Cardiac muscle cell (in vitro differentiated cells and primary cell): ENCODE results near the gene ALG12. TPM values are rescaled to one million over a fixed set of nuclear protein-coding genes. Genes with fewer than 3 reads are reported as not detected.

ENCODE experiments used
- DNase-seq, 2 donors: peaks; one replicate each; pipeline versions ENCODE4 v3.0.0 to v3.0.0-alpha.2; 2010 to 2017; ENCODE audit warnings: low read depth in 1 of 2, low spot score in 1 of 2
- H3K27ac ChIP-seq: fragments of 200-600 bp; sonication (generic); 2 replicates; pipeline ENCODE4 v1.5.1; 2016
- H3K27me3 ChIP-seq: fragments of 200-600 bp; sonication (generic); 2 replicates; pipeline ENCODE4 v1.6.0; 2016; ENCODE audit warnings: control low read depth
- H3K36me3 ChIP-seq: fragments of 200-600 bp; sonication (generic); 2 replicates; pipeline ENCODE4 v1.5.1; 2016; ENCODE audit warnings: control low read depth
- H3K4me1 ChIP-seq: fragments of 200-600 bp; sonication (generic); 2 replicates; pipeline ENCODE4 v1.8.1; 2017; ENCODE audit warnings: low read depth, mild to moderate bottlenecking, mixed run types
- H3K4me3 ChIP-seq: fragments of 200-600 bp; sonication (generic); 2 replicates; pipeline ENCODE4 v1.5.1; 2016; ENCODE audit warnings: mild to moderate bottlenecking
- H3K9me3 ChIP-seq: fragments of 200-600 bp; sonication (generic); 2 replicates; pipeline ENCODE4 v1.5.1; 2017; ENCODE audit warnings: low read depth, mild to moderate bottlenecking, control low read depth
- polyA plus RNA-seq: library from polyadenylated mRNA; unstranded; fragments of >200 nt; fragmentation: Nextera tagmentation; extraction: Ambion mirVana; gene quantifications from 2 replicates; pipeline ENCODE4 v1.2.1, GENCODE V29; 2016
- total RNA-seq: library from RNA; depleted of rRNA; stranded (reverse); fragments of >200 nt; gene quantifications from 2 replicates; pipeline ENCODE4 v1.2.3, GENCODE V29; 2016
- TF ChIP-seq, protein P1 (sequence below): IDR thresholded peaks from 2 replicates; pipeline ENCODE4 v1.5.1; 2012; ENCODE audit warnings: low read depth, mild to moderate bottlenecking, low read length

Gene ALG12
- total and polyA plus RNA-seq, 2 experiments from 2014 or later: 10.5 to 38.0 TPM

DNA sequence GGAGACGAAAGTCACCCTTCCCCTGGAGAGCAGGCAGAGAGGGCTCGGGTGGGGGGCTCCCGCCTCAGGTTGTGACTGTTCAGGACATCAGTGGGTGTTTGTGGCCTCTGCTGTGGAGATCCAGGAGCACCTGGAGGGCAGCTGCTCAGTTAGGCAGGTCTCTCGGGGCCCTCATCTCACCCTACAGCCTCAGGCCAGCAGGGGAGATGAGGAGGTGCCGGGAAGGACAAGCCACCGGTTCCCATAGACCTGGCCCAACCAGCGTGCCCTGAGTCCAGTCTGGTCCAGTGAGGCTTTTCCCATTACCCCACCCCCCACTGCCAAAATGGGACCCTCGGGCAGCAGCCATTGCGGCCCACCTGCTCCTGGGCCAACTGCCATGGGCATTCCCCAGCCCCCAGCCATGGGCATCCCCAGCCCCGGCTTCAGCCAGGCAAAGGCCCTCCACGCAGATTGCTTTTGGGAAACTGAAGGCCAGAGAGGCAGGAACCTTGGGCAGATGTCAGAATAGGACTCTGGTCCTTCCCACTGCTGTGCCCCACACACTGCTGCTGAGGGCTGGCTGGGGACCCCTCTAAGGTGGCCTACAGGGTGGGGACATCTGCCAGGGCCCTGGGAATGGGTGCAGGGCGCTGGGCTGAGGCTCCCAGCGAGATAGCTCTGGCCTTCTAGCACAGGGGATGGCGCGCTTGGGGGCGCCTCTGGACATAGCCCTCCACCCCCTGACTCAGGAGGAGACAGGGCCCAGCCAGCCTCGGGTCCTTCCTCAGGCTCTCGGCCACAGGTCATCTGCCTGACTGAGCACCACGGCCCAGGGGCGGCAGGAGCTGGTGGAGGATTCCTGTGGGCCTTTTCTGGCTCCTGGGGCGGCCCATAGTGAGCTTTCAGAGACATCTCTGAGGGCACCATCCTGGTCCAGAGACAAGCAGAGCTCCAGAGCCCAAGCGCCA lies 47.1 kb upstream of the ALG12 start:
- Histone ChIP-seq H3K36me3 (peaks cover 11% of the 10 kb centered on the region), H3K9me3 (no peaks in the 10 kb centered on the region), H3K4me3 (no peak overlapping the region), H3K27ac (peak overlapping the region; percentile 94), H3K4me1 (peaks cover 29% of the 10 kb centered on the region), H3K27me3 (no peaks in the 10 kb centered on the region)
- TF ChIP-seq, protein P1, sequence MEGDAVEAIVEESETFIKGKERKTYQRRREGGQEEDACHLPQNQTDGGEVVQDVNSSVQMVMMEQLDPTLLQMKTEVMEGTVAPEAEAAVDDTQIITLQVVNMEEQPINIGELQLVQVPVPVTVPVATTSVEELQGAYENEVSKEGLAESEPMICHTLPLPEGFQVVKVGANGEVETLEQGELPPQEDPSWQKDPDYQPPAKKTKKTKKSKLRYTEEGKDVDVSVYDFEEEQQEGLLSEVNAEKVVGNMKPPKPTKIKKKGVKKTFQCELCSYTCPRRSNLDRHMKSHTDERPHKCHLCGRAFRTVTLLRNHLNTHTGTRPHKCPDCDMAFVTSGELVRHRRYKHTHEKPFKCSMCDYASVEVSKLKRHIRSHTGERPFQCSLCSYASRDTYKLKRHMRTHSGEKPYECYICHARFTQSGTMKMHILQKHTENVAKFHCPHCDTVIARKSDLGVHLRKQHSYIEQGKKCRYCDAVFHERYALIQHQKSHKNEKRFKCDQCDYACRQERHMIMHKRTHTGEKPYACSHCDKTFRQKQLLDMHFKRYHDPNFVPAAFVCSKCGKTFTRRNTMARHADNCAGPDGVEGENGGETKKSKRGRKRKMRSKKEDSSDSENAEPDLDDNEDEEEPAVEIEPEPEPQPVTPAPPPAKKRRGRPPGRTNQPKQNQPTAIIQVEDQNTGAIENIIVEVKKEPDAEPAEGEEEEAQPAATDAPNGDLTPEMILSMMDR: no peak
- no peak for DNase-seq

DNA sequence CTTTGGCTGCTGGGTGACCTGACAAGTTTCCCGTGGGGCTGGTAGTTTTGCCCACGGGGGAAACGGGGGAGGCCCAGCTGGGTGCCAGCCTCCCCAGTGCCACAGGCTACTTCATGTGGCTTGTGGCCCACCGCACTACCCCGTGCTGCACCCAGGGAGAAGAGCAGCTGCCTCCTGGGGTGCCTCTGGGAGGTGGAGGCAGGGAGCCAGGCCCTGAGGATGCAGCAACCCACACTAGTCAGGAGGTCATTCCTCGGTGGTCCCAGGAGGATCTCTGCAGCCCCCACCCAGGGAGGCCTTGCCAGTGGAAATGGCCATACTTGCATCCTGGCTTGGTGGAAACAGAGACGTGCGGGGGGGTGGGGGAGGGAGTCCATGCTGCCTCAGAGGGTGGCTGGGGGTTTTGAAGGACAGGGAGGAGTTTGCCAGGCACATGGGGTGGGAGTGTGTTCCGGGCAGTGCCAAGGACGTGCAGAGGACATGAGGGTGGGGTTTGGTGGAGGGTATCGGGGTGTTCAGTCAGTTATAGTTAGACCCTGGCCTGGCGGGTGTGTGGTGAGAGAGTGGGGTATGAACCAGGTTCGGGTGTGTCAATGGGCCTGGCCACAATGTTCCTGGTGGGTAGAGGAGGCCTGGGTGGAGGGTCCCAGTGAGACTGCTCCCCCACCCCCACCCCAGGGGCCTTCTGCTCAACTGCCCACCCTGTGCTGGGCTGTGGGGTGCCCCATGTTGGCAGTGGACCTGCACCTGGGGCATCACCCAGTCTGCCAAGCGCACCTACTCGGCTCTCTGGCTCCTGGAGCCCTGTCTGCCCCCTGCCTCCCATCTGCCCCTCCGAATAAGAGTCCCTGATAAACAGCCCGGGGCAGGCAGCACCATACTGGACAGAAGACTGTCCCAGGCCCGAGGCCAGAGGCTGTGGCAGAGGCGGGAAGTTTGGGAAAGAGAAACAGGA lies 46.2 kb upstream of the ALG12 start:
- Histone ChIP-seq H3K27ac (peak overlapping the region; percentile 94), H3K27me3 (no peaks in the 10 kb centered on the region), H3K4me3 (no peak overlapping the region), H3K9me3 (no peaks in the 10 kb centered on the region), H3K4me1 (peaks cover 35% of the 10 kb centered on the region), H3K36me3 (peaks cover 11% of the 10 kb centered on the region)
- TF ChIP-seq, protein P1: no peak
- DNase-seq: no peak

DNA sequence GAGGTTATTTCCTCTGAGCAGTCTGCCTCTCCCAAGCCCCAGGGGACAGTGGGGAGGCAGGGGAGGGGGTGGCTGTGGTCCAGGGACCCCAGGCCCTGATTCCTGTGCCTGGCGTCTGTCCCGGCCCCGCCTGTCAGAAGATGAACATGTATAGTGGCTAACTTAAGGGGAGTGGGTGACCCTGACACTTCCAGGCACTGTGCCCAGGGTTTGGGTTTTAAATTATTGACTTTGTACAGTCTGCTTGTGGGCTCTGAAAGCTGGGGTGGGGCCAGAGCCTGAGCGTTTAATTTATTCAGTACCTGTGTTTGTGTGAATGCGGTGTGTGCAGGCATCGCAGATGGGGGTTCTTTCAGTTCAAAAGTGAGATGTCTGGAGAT lies 45.4 kb upstream of the ALG12 start:
- TF ChIP-seq, protein P1: no peak
- peaks cover 11% of the 10 kb centered on the region for H3K36me3 ChIP-seq
- DNase-seq: no peak
- no peaks in the 10 kb centered on the region for H3K9me3 ChIP-seq
- H3K4me1 ChIP-seq: peaks cover 36% of the 10 kb centered on the region
- H3K27ac ChIP-seq: no peak overlapping the region
- H3K27me3 ChIP-seq: no peaks in the 10 kb centered on the region
- no peak overlapping the region for H3K4me3 ChIP-seq

DNA sequence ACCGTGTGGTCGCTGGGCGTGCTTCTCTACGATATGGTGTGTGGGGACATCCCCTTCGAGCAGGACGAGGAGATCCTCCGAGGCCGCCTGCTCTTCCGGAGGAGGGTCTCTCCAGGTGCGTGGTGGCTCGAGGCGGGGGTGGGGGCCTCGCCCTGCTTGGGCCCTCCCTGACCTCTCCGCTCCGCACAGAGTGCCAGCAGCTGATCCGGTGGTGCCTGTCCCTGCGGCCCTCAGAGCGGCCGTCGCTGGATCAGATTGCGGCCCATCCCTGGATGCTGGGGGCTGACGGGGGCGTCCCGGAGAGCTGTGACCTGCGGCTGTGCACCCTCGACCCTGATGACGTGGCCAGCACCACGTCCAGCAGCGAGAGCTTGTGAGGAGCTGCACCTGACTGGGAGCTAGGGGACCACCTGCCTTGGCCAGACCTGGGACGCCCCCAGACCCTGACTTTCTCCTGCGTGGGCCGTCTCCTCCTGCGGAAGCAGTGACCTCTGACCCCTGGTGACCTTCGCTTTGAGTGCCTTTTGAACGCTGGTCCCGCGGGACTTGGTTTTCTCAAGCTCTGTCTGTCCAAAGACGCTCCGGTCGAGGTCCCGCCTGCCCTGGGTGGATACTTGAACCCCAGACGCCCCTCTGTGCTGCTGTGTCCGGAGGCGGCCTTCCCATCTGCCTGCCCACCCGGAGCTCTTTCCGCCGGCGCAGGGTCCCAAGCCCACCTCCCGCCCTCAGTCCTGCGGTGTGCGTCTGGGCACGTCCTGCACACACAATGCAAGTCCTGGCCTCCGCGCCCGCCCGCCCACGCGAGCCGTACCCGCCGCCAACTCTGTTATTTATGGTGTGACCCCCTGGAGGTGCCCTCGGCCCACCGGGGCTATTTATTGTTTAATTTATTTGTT lies 44.8 kb upstream of the ALG12 start:
- no peak for DNase-seq
- peaks cover 11% of the 10 kb centered on the region for H3K36me3 ChIP-seq
- H3K27ac ChIP-seq: peak overlapping the region; percentile 7
- H3K4me1 ChIP-seq: peaks cover 36% of the 10 kb centered on the region
- H3K27me3 ChIP-seq: no peaks in the 10 kb centered on the region
- no peaks in the 10 kb centered on the region for H3K9me3 ChIP-seq
- TF ChIP-seq, protein P1: no peak
- H3K4me3 ChIP-seq: no peak overlapping the region
